A673 (cell line): ENCODE data around the gene KCNJ5.

Source experiments
- EZH2 ChIP-seq: fragments of 200-600 bp; sonication (generic); IDR thresholded peaks from 2 replicates; pipeline ENCODE4 v1.6.1; 2017; ENCODE audit warnings: borderline replicate concordance, low read depth, mild to moderate bottlenecking, mixed read lengths, antibody characterized with exemption, low read length; ENCODE audit not compliant: poor library complexity, severe bottlenecking
- TF ChIP-seq, protein P1 (sequence below): fragments of 300-800, 200-600 bp; sonication (generic); conservative IDR thresholded peaks from 2 replicates; pipeline ENCODE4 v1.5.1; 2017; ENCODE audit warnings: low read depth, mild to moderate bottlenecking, antibody characterized with exemption, low read length, moderate library complexity, mixed read lengths

DNA sequence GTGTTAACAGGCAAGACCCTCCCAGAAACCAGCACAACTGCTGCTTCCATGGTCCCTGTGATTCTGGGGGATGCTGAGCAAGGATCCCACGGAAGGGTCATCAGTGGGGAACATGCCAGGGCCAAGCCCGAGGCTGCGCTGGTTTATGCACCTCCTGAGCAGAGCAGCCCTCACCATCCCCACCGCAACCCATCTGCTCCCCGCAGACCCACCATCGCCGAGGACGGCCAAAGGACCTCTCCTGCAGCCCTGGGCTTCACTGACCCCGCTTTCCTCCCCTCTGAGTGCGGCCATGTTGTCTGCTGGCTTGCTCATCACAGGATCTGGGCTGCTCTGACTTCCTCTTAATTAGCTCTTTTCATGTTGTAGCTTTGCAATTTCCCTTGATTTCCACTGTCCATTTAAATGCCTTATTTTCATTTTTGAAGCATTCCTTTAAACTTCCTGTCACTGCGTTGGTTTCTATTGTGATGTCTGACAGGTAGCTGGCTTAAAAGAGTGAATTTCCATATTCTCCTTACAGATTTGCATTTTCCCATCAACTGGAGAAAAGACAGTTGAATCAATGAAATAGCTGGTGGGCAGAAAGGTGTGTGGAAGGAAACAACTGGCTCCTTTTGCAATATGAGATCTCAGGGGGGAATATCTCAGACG is 36.7 kb downstream of the KCNJ5 start:
- TF ChIP-seq, protein P1, sequence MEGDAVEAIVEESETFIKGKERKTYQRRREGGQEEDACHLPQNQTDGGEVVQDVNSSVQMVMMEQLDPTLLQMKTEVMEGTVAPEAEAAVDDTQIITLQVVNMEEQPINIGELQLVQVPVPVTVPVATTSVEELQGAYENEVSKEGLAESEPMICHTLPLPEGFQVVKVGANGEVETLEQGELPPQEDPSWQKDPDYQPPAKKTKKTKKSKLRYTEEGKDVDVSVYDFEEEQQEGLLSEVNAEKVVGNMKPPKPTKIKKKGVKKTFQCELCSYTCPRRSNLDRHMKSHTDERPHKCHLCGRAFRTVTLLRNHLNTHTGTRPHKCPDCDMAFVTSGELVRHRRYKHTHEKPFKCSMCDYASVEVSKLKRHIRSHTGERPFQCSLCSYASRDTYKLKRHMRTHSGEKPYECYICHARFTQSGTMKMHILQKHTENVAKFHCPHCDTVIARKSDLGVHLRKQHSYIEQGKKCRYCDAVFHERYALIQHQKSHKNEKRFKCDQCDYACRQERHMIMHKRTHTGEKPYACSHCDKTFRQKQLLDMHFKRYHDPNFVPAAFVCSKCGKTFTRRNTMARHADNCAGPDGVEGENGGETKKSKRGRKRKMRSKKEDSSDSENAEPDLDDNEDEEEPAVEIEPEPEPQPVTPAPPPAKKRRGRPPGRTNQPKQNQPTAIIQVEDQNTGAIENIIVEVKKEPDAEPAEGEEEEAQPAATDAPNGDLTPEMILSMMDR, result no peak
- no peak for TF ChIP-seq EZH2
